ENCODE measurements around the gene RCSD1.

Gene RCSD1

DNA sequence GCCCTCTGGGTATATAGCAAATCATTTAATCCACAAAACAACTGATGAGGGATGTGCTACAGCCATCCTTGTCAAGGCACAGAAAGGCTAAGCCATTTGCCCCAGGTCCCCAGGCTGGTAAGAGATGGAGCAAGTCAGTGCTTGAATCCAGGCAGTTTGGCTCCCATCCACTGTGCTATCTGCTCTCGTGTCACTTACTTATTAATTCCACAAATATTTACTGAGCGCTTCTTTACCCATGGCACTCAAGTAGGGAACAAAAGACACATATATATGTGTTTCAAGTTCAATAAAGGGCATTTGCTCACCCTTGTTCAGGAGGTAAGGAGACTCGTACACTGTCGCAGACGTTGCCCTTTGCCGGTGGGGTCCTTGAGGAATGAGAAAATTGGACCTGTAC is 53.2 kb downstream of the RCSD1 start:
- no peak for FAIRE-seq

GRCh38 chr1:167683641-167684502 is 53.8 kb downstream of the RCSD1 start:
- no peak for DNase-seq (ENCODE audit: insufficient read length, low spot score)
- FAIRE-seq, result no peak

More for the DNA sequence above, 53.2 kb downstream of the RCSD1 start:
- no peak for DNase-seq (ENCODE audit: insufficient read length, low spot score)

- FAIRE-seq, result no peak
Measured at GRCh38 chr1:167685844-167686243, 55.8 kb downstream of the RCSD1 start.

DNA sequence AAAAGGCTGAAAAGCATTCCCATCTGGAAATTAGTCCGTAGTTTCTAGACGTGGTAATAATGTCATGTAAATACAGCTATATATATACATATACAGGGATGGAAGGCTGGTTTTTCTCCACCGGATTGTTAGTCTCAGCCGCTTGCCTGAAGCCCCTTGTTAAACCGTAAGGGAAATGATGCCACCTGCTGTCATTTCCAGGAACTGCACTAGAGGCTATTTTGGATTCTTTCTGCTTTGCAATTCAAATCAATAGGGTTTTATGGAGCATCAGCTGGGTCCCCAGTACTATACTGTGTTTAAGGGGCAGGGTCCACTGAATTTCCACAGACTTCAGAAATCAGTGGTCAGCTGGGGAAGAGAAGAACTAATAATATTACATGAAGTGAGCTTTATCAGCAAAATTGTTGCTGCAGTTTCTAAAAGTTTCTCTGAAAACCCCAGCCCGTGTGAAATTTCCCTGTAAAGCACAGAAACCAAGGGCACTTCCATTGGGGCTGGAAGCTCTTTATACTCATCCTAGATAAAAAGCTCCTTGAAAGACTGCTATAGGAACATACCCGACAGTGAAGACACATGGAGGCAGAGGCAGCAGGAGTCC is 58.0 kb downstream of the RCSD1 start:
- DNase-seq (ENCODE audit: insufficient read length, low spot score) (peak; percentile 68), FAIRE-seq (peak; percentile 98)

More at GRCh38 chr1:167685844-167686243, 55.8 kb downstream of the RCSD1 start:
- DNase-seq (ENCODE audit: insufficient read length, low spot score), result no peak

- no peak for FAIRE-seq
- no peak for DNase-seq (ENCODE audit: insufficient read length, low spot score)
Measured at GRCh38 chr1:167689567-167689920, 59.5 kb downstream of the RCSD1 start.

DNA sequence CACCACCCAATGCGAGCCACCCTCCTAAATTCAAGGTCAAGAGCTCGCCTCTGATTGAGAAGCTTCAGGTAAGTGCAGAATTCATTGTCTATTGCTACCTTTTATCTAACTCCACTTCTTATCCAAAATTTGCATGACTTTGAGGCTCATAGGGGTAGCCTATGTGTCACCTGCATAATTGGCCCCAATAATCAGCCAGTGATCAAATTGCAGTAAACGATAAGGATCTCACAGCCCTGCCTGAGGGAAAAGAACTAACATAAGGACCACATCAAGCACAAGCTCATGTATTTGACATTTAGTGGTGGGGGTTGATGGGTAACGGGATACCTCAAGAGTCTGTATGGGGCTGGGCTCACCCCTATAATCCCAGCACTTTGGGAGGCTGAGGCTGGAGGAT is 60.0 kb downstream of the RCSD1 start:
- DNase-seq (ENCODE audit: insufficient read length, low spot score) (no peak), FAIRE-seq (no peak)

DNA sequence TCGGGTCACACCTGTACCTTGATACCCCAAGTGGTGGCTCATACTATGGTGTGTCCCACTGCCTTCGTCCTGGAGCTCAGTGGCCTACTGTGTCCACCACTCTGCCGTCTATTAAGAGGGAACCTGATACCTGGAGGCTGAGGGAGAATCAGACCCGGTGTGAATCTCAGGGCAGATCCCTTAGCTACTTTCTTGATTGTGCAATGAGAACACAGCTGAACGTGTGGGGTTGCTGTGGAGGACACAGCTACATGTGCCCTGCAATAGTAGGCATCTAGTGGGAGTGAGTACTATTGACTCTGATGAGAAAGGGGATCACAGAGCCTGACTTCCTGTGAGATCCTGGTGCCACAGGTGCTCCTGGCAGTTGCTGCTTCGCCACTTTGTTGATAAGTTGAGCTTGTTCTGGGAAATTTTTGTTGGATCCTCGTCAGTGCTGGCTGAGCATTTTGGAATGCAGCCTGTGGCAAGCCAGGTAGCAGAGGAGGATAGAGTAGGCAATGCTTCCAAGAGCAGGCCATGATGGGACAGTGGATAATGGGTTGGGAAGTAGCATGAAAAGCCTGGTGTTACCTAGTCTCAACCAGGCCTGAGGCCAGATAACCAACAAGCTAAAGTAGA is 63.5 kb downstream of the RCSD1 start:
- DNase-seq (ENCODE audit: insufficient read length, low spot score) (no peak), FAIRE-seq (no peak)

DNA sequence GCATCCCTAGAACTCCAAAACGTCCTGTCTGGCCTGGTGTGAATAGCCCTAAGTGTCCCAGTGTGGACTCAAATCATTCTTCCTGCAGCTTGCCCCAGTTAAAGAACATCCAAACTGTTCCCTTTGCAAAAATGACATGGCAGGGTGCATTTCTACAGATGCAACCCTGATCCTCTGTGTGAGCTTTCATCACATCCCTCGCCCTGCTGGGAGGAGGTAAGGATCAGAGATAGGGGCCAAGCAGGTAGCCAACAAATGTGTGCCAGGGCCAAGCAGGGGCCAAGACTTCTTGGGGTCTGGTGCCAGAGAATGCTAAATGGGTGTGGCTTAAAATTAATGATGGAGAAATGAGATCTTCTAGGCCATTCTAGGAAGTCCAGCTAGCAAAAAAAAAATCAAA is 64.7 kb downstream of the RCSD1 start:
- no peak for FAIRE-seq
- DNase-seq (ENCODE audit: insufficient read length, low spot score), result no peak

- DNase-seq (ENCODE audit: insufficient read length, low spot score) (no peak), FAIRE-seq (no peak)
Measured at GRCh38 chr1:167695147-167695546, 65.1 kb downstream of the RCSD1 start.

GRCh38 chr1:167695756-167696561 is 65.9 kb downstream of the RCSD1 start:
- DNase-seq (ENCODE audit: insufficient read length, low spot score), result no peak
- FAIRE-seq, result no peak

GRCh38 chr1:167697667-167698141 is 67.7 kb downstream of the RCSD1 start:
- FAIRE-seq (no peak), DNase-seq (ENCODE audit: insufficient read length, low spot score) (no peak)

DNA sequence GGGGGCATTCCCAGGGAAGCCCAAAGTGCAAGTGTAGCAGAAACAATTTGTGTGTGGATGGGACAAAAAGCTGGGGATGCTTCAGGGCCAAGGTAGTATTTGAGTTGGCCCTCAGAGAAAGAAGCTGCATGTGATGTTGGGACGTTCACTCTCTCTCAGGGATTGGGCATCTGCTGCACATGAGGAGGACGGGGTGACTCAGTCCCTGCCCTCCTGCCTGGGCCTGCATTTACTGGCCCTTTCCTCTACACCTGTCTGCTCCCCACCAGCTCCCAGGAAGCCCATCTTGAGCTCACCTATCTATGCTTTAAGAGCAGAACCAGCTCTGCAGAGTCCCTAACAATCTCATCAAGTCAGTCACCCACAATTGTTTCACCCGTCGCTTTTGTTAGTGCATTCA is 68.3 kb downstream of the RCSD1 start:
- DNase-seq (ENCODE audit: insufficient read length, low spot score) (no peak), FAIRE-seq (no peak)

- DNase-seq (ENCODE audit: insufficient read length, low spot score) (no peak), FAIRE-seq (no peak)
Measured at GRCh38 chr1:167701510-167701909, 71.5 kb downstream of the RCSD1 start.

DNA sequence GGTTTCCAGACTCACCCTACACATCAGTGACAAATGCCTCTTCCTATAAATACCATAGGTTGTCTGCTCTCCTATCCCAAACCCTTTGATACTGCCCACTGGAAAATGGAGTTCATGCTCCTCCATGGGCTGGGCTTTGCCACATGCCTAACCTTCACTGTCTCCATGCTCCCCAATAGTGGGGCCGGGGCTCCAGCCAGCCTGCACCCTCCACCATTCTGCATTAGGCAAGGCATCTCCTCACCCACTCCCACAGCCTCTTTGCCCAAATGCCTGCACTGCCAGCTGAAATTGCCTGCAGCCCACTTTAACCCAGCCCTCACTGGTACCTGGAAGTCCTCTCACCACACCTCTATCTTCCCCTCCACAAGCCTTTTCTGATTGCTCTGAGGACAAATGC is 73.5 kb downstream of the RCSD1 start:
- no peak for DNase-seq (ENCODE audit: insufficient read length, low spot score)
- FAIRE-seq, result no peak

- no peak for FAIRE-seq
- DNase-seq (ENCODE audit: insufficient read length, low spot score), result no peak
Measured at GRCh38 chr1:167704715-167705114, 74.7 kb downstream of the RCSD1 start.

GRCh38 chr1:167705250-167705649 is 75.2 kb downstream of the RCSD1 start:
- no peak for DNase-seq (ENCODE audit: insufficient read length, low spot score)
- no peak for FAIRE-seq

- FAIRE-seq (peak; percentile 49), DNase-seq (ENCODE audit: insufficient read length, low spot score) (no peak)
Measured at GRCh38 chr1:167706363-167706762, 76.3 kb downstream of the RCSD1 start.

DNA sequence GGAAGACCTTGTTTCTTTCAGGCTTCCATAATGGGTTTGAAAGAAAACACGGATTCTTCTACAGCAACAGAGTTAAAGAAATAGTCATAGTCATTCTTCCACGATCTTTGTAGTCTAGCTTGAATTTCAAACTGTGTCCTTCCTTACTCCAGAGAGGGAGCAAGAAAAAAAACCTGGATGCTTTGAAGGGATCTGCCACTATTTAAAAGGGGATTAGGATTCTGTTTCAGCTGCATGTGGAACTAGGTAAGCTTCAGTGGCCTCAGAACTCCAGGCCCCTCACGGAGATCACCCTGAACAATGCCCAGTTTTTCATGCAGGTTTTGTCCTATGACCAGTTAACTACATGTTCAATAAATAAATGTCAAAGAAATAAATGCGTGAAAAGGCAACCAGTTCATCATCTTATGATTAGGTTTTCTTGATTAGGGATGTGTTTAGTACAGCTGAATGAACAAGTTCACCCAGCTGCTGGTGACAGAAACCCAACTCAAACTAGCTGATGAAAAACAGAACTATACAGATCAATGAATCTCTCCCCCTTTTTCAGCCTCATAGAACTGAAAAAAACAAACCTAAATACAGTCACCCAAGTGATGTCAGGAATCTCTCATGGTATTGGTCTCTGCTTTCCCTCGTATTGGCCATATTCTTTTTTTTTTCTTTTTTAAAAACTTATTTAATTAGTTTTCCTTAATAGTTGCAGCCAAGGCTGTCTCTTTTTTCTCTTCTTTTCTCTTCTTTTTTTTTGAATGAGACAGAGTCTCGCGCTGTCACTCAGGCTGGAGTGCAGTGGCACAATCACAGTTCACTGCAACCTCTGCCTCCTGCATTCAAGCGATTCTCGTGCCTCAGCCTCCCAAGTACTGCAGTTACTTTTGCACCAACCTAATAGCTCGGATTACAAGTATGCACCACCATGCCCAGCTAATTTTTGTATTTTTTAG is 77.2 kb downstream of the RCSD1 start:
- peak; percentile 82 for FAIRE-seq
- no peak for DNase-seq (ENCODE audit: insufficient read length, low spot score)

DNA sequence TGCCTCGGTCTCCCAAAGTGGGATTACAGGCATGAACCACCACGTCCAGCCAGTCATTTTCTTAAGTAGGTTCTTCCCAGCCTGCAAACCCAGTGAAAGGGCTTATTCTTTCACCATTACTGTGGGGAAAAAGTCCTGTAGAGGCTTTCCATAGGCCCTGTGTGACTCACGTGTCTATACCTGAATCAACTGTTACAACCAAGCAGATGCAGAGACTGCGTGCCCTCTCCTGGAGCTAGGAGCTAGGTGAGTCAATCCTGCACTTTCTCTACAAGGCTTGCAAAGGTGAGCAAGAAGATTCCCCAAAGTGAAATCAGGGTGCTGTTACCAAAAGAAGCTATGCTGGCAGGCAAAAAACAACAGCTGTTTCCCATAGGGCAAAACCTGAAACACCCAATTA is 77.9 kb downstream of the RCSD1 start:
- DNase-seq (ENCODE audit: insufficient read length, low spot score) (no peak), FAIRE-seq (no peak)

DNA sequence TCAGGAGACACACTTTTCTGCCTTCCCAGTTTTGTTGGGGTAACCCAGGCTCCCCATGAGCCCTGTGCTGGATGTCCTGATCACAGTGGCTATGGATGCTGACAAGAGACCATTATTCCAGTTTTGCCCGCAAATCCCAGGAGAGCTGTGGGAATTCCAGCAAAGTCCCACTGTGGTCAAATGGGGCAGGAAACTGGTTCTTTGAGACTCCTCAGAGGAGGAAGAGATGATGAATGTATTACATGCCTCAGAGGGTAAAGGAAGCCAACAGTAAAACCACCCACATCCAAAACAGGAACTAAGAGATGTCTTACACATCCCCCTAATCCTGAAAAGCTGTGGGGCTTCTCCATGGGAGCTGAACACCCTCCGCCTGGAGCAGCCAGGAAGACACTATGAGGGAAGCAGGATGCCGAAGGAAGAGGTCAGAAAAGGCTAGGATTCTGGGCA is 78.9 kb downstream of the RCSD1 start:
- FAIRE-seq (peak; percentile 87), DNase-seq (ENCODE audit: insufficient read length, low spot score) (no peak)

Data from GM19239 (cell line).